OCI-LY3 (cell line): ENCODE results near the gene C12orf43.

Experiments used
- CTCF ChIP-seq: fragments of 200-600, 300-600 bp; sonication (generic); IDR thresholded peaks from 2 replicates; pipeline ENCODE4 v1.5.1; 2014; ENCODE audit warnings: antibody characterized with exemption, low read length, low read depth
- EZH2phosphoT487 ChIP-seq: fragments of 200-600 bp; shearing (Covaris generic); IDR thresholded peaks from 2 replicates; pipeline ENCODE4 v1.6.1; 2018; ENCODE audit warnings: antibody characterized with exemption, mixed run types, low read depth

- TF ChIP-seq CTCF (no peak), EZH2phosphoT487 (no peak)
Measured at GRCh38 chr12:121015825-121016766, at the start of gene C12orf43.
